Karpas-422 (cell line): ENCODE results near the gene CHMP3. TPM values are rescaled to one million over a fixed set of nuclear protein-coding genes. Genes with fewer than 3 reads are reported as not detected.

ENCODE experiments used
- DNase-seq: peaks from one replicate; pipeline ENCODE4 v3.0.0-alpha.2; 2015
- H2AFZ ChIP-seq: fragments of 200-600 bp; sonication (generic); 2 replicates; pipeline ENCODE4 v1.6.1; 2014; ENCODE audit warnings: antibody characterized with exemption, low read length, mixed read lengths
- H3K27ac ChIP-seq: fragments of 200-600 bp; sonication (generic); 2 replicates; pipeline ENCODE4 v1.5.1; 2014; ENCODE audit warnings: mild to moderate bottlenecking, low read length, moderate library complexity
- H3K27me3 ChIP-seq: fragments of 200-600 bp; sonication (generic); 2 replicates; pipeline ENCODE4 v1.6.1; 2014; ENCODE audit warnings: low read length, mixed read lengths
- H3K36me3 ChIP-seq: fragments of 200-600 bp; sonication (generic); 2 replicates; pipeline ENCODE4 v1.6.1; 2014; ENCODE audit warnings: low read length, mixed read lengths; ENCODE audit not compliant: insufficient read depth
- H3K4me1 ChIP-seq: fragments of 200-600 bp; sonication (generic); 2 replicates; pipeline ENCODE4 v1.6.1; 2014; ENCODE audit warnings: mild to moderate bottlenecking, low read length, mixed read lengths
- H3K4me2 ChIP-seq: fragments of 200-600 bp; sonication (generic); 2 replicates; pipeline ENCODE4 v1.6.1; 2014; ENCODE audit warnings: low read length, low read depth, mild to moderate bottlenecking; ENCODE audit not compliant: poor library complexity, severe bottlenecking
- H3K4me3 ChIP-seq: fragments of 200-600 bp; sonication (generic); 2 replicates; pipeline ENCODE4 v1.5.1; 2014; ENCODE audit warnings: mild to moderate bottlenecking, antibody characterized with exemption, low read length, mixed read lengths
- H3K79me2 ChIP-seq: fragments of 200-600 bp; sonication (generic); 2 replicates; pipeline ENCODE4 v1.6.1; 2014; ENCODE audit warnings: mild to moderate bottlenecking, low read length, mixed read lengths
- H3K9ac ChIP-seq: fragments of 200-600 bp; sonication (generic); 2 replicates; pipeline ENCODE4 v1.6.0; 2014; ENCODE audit warnings: low read length
- H3K9me2 ChIP-seq: fragments of 200-600 bp; sonication (generic), shearing (Covaris generic); replicated peaks from 2 replicates; pipeline ENCODE4 v1.6.0; 2014; ENCODE audit warnings: mild to moderate bottlenecking, low read length, moderate library complexity; ENCODE audit not compliant: insufficient read depth
- H3K9me3 ChIP-seq: fragments of 300-700, 200-600 bp; sonication (generic); 2 replicates; pipeline ENCODE4 v1.6.1; 2014; ENCODE audit warnings: low read length, mixed read lengths
- H4K20me1 ChIP-seq: fragments of 200-600 bp; sonication (generic); 2 replicates; pipeline ENCODE4 v1.6.1; 2014; ENCODE audit warnings: mild to moderate bottlenecking, antibody characterized with exemption, low read length, low read depth; ENCODE audit not compliant: insufficient read depth
- total RNA-seq: library from RNA; depleted of rRNA; stranded (reverse); fragments of >200 nt; shearing (Covaris generic); gene quantifications from 2 replicates; pipeline ENCODE4 v1.2.3, GENCODE V29; 2014; ENCODE audit warnings: low replicate concordance

Gene CHMP3
- total RNA-seq, 1 experiment from 2014 or later = 34.4 TPM

DNA sequence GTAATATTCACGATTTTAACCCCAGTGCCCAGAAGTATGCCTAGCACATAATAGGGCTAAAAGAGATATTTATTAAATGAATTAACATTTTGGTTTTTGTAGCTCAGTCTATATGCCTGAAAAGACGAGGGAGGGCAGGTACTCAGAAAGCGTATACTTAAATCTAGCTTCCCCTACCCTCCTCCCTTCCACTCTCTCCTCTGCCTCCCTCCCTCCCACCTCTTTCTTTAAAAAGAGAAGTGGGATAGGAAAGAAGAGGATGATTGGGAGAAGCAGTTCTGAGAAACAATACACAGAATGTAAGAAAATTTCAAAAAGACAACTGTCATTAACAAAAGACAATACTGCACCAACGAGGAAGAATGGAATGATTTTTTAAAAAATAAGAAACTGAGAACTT is 39.8 kb downstream of the CHMP3 start:
- no peaks in the 10 kb centered on the region for H3K9me2 ChIP-seq
- no peak overlapping the region for H3K4me3 ChIP-seq
- peaks cover 17% of the 10 kb centered on the region for H3K9me3 ChIP-seq
- no peak overlapping the region for H3K4me2 ChIP-seq
- H3K27ac ChIP-seq = no peak overlapping the region
- no peak overlapping the region for H3K9ac ChIP-seq
- H2AFZ ChIP-seq = no peak overlapping the region
- H4K20me1 ChIP-seq = no peaks in the 10 kb centered on the region
- H3K36me3 ChIP-seq = peaks cover 36% of the 10 kb centered on the region
- DNase-seq = no peak
- H3K79me2 ChIP-seq = peaks cover 15% of the 10 kb centered on the region
- no peaks in the 10 kb centered on the region for H3K27me3 ChIP-seq
- no peaks in the 10 kb centered on the region for H3K4me1 ChIP-seq

DNA sequence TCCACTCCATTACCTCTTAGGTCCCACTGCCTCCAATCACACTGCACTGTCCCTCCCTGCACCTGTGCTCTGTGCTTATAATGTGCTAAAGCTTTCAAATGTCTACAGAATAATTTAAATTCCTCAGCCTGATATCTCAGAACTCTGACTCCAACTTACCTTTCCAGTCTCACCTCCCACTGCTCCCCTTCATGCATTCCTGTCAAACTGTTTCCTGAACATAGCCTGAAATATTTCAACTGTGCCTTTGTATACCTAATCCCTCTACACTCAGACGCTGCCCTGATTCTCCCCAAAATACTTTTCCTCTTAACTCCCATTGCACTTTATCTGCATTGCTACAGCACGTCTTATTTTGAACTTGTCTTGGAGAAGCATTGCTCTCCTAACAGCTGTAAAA is 40.5 kb downstream of the CHMP3 start:
- DNase-seq = no peak
- no peak overlapping the region for H2AFZ ChIP-seq
- H4K20me1 ChIP-seq = no peaks in the 10 kb centered on the region
- H3K9ac ChIP-seq = no peak overlapping the region
- peaks cover 17% of the 10 kb centered on the region for H3K9me3 ChIP-seq
- H3K4me1 ChIP-seq = no peaks in the 10 kb centered on the region
- peaks cover 36% of the 10 kb centered on the region for H3K36me3 ChIP-seq
- no peak overlapping the region for H3K4me2 ChIP-seq
- H3K27ac ChIP-seq = no peak overlapping the region
- H3K4me3 ChIP-seq = no peak overlapping the region
- H3K79me2 ChIP-seq = peaks cover 19% of the 10 kb centered on the region
- no peaks in the 10 kb centered on the region for H3K9me2 ChIP-seq
- no peaks in the 10 kb centered on the region for H3K27me3 ChIP-seq

DNA sequence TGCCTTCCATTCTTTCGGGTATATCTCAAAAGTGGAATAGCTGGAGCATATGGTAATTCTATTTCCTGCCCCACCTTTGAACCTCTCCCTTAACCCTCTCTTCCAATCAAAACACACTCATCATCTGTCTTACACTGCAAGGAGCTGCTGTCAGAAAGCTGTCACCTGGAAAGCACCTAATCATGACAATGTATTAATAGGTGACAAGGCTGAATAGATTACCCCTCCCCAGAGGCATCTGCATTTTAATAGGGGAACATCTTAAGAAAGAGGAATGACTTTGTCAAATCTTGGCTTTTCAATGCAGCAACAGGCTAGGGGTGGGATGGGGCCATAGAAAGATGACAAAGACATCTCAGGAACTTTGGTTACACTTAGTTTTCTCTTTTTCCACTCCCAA is 41.3 kb downstream of the CHMP3 start:
- Histone ChIP-seq H3K4me2 (no peak overlapping the region), H3K9me3 (peaks cover 17% of the 10 kb centered on the region), H3K9ac (no peak overlapping the region), H2AFZ (no peak overlapping the region), H3K9me2 (no peaks in the 10 kb centered on the region), H3K79me2 (peaks cover 21% of the 10 kb centered on the region), H3K27ac (no peak overlapping the region), H4K20me1 (no peaks in the 10 kb centered on the region), H3K36me3 (peaks cover 36% of the 10 kb centered on the region), H3K4me3 (no peak overlapping the region), H3K27me3 (no peaks in the 10 kb centered on the region), H3K4me1 (no peaks in the 10 kb centered on the region)
- DNase-seq = no peak

DNA sequence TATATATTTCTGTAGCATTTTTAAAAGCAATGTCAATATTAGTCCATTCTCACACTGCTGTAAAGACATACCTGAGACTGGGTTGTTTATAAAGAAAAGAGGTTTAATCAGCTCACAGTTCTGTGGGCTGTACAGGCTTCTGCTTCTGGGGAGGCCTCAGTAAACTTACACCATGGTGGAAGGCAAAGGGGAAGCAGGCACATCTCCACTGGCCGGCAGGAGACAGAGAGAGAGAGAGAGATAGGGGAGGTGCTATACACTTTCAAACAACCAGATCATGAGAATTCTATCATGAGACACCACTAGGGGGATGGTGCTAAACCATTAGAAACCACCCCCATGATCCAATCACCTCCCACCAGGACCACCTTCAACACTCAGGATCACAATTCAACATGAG is 43.1 kb downstream of the CHMP3 start:
- H3K9me2 ChIP-seq = no peaks in the 10 kb centered on the region
- H3K9ac ChIP-seq = no peak overlapping the region
- H3K27ac ChIP-seq = no peak overlapping the region
- no peak overlapping the region for H2AFZ ChIP-seq
- peaks cover 17% of the 10 kb centered on the region for H3K9me3 ChIP-seq
- DNase-seq = peak; percentile 53
- H3K79me2 ChIP-seq = peaks cover 27% of the 10 kb centered on the region
- H3K4me2 ChIP-seq = no peak overlapping the region
- no peaks in the 10 kb centered on the region for H3K4me1 ChIP-seq
- H4K20me1 ChIP-seq = no peaks in the 10 kb centered on the region
- peaks cover 24% of the 10 kb centered on the region for H3K36me3 ChIP-seq
- H3K4me3 ChIP-seq = no peak overlapping the region
- H3K27me3 ChIP-seq = no peaks in the 10 kb centered on the region

DNA sequence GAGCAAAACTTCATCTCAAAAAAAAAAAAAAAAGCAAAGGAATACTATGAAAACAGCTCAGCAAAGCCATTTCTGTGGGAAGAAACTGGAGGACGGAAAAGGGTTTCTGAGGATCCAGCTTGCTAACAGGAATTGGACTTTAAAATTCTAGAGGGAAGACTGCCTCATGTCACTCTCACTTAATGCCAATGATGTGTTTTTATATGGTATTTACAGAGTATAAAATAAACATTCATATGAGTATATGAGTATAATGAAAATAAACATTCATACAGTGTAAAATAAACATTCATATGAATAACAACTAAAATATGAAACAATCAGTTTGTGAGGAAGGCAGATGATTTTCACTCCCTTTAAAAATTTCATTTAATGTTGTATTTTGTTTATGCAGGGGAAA is 43.9 kb downstream of the CHMP3 start:
- no peak overlapping the region for H3K27ac ChIP-seq
- H4K20me1 ChIP-seq = no peaks in the 10 kb centered on the region
- H3K36me3 ChIP-seq = peaks cover 18% of the 10 kb centered on the region
- DNase-seq = no peak
- no peak overlapping the region for H3K4me2 ChIP-seq
- H3K9me2 ChIP-seq = no peaks in the 10 kb centered on the region
- peaks cover 26% of the 10 kb centered on the region for H3K79me2 ChIP-seq
- peaks cover 17% of the 10 kb centered on the region for H3K9me3 ChIP-seq
- H3K27me3 ChIP-seq = no peaks in the 10 kb centered on the region
- H3K9ac ChIP-seq = no peak overlapping the region
- no peaks in the 10 kb centered on the region for H3K4me1 ChIP-seq
- no peak overlapping the region for H3K4me3 ChIP-seq
- no peak overlapping the region for H2AFZ ChIP-seq

DNA sequence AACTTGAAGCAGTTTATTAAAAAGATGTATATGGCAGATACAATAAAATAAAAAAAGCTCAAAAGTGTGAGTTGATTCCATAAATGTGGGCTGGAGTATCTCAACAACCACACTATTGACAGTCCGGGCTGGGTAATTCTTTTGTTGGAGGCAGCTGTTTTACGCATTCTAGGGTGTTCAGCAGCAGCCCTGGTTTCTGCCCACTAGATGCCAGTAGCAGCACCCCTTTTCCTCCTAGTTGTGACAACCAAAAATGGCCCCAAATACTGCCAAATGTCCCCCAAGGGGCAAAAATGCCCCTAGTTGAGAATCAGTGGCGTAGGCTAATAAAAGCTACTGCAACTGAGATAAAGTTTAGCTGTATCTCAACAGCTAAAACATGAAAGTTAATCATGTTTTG is 44.8 kb downstream of the CHMP3 start:
- H4K20me1 ChIP-seq = no peaks in the 10 kb centered on the region
- peaks cover 17% of the 10 kb centered on the region for H3K36me3 ChIP-seq
- peak; percentile 82 for DNase-seq
- H2AFZ ChIP-seq = no peak overlapping the region
- no peak overlapping the region for H3K27ac ChIP-seq
- no peak overlapping the region for H3K4me3 ChIP-seq
- H3K9me3 ChIP-seq = peaks cover 17% of the 10 kb centered on the region
- no peaks in the 10 kb centered on the region for H3K27me3 ChIP-seq
- no peaks in the 10 kb centered on the region for H3K4me1 ChIP-seq
- H3K4me2 ChIP-seq = no peak overlapping the region
- H3K9ac ChIP-seq = no peak overlapping the region
- no peaks in the 10 kb centered on the region for H3K9me2 ChIP-seq
- peaks cover 35% of the 10 kb centered on the region for H3K79me2 ChIP-seq

DNA sequence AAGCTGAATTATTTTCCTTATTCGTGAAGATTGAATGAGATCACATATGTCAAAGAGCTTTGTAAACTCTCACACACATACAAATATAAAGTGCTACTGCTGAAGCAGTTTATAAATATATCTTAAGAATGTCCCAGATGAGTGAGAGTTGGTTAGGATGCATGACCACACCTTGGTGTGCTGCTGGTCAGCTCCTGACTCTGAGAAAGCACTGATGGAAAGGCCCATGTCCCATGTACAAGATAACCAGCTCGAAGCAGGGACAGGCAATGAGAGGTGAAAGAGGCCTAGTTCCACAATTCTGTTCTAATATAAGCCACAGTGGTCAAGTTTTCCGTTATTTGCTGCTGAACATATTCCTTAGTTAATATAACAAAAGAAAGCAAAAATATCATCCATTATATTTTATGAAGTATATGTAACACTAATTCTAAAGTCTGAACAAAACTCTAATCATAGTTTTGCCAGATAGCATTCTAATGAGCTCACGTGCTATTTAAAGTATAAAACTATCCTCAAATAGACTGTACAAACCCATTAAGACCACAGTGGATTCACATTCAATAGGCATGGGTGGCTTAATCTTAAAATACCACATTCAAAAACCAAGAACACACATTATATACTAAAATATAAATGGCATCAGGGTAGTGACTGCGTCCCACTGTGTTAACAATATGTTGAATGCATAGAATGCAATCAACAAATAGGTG is 49.1 kb downstream of the CHMP3 start:
- Histone ChIP-seq H3K9me2 (no peaks in the 10 kb centered on the region), H3K9me3 (no peaks in the 10 kb centered on the region), H3K27me3 (no peaks in the 10 kb centered on the region), H3K36me3 (0 out of 2 replicates have a peak, but pooled peaks cover 2% of the 10 kb centered on the region), H2AFZ (no peak overlapping the region), H3K4me1 (no peaks in the 10 kb centered on the region), H4K20me1 (no peaks in the 10 kb centered on the region), H3K9ac (no peak overlapping the region), H3K4me3 (no peak overlapping the region), H3K4me2 (no peak overlapping the region), H3K27ac (no peak overlapping the region), H3K79me2 (peaks cover 48% of the 10 kb centered on the region)
- no peak for DNase-seq

DNA sequence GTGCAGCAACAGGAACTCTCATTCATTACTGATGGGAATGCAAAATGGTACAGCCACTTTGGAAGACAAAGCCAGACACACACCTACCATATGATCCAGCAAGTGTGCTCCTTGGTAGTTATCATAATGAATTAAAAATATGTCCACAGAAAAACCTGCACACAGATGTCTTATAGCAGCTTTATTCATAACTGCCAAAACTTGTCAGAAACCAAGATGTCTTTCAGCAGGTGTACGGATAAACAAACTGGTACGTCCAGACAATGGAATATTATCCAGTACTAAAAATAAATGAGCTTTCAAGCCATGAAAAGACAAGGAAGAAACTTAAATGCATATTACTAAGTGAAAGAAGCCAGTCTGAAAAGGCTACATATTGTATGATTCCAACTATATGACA is 50.4 kb downstream of the CHMP3 start:
- H3K79me2 ChIP-seq = peaks cover 47% of the 10 kb centered on the region
- H3K36me3 ChIP-seq = peaks cover 8% of the 10 kb centered on the region; the same call in 1 of the 2 replicates
- no peaks in the 10 kb centered on the region for H4K20me1 ChIP-seq
- H3K27me3 ChIP-seq = no peaks in the 10 kb centered on the region
- no peak overlapping the region for H3K9ac ChIP-seq
- H3K4me2 ChIP-seq = no peak overlapping the region
- H2AFZ ChIP-seq = no peak overlapping the region
- no peak overlapping the region for H3K4me3 ChIP-seq
- H3K9me2 ChIP-seq = no peaks in the 10 kb centered on the region
- H3K9me3 ChIP-seq = no peaks in the 10 kb centered on the region
- no peak for DNase-seq
- no peaks in the 10 kb centered on the region for H3K4me1 ChIP-seq
- no peak overlapping the region for H3K27ac ChIP-seq
